CD4-positive, alpha-beta T cell treated with Interleukin-17A for 4 hours (primary cell): Measurements from ENCODE around the gene TBC1D22A.

ENCODE experiments used
- DNase-seq: peaks from one replicate; pipeline ENCODE4 v3.0.0-alpha.2; 2020; ENCODE audit warnings: mixed read lengths

Gene TBC1D22A

GRCh38 chr22:47210112-47210657 lies 447.7 kb downstream of the TBC1D22A start:
- no peak for DNase-seq

- DNase-seq, result no peak
These were observed 448.2 kb downstream of the TBC1D22A start for GRCh38 chr22:47210686-47211085.

- DNase-seq, result peak; percentile 38
These were observed 451.3 kb downstream of the TBC1D22A start for GRCh38 chr22:47213571-47214230.

GRCh38 chr22:47215851-47216250 lies 453.4 kb downstream of the TBC1D22A start:
- DNase-seq, result no peak

GRCh38 chr22:47218671-47219070 lies 456.2 kb downstream of the TBC1D22A start:
- no peak for DNase-seq

- no peak for DNase-seq
These were observed 457.3 kb downstream of the TBC1D22A start for GRCh38 chr22:47219789-47220188.

- no peak for DNase-seq
These were observed 458.3 kb downstream of the TBC1D22A start for GRCh38 chr22:47220752-47221151.

GRCh38 chr22:47221840-47222615 lies 459.6 kb downstream of the TBC1D22A start:
- no peak for DNase-seq
